LNCAP (cell line): ENCODE data around the gene PDZD2.

ENCODE experiments used
- TF ChIP-seq, protein P1 (sequence below): fragments of 450-650 bp; IDR thresholded peaks from 2 replicates; pipeline ENCODE4 v1.5.1; 2017; ENCODE audit warnings: mild to moderate bottlenecking

Gene PDZD2

GRCh38 chr5:32143617-32144377 lies 504.9 kb downstream of the PDZD2 start:
- TF ChIP-seq, protein P1, sequence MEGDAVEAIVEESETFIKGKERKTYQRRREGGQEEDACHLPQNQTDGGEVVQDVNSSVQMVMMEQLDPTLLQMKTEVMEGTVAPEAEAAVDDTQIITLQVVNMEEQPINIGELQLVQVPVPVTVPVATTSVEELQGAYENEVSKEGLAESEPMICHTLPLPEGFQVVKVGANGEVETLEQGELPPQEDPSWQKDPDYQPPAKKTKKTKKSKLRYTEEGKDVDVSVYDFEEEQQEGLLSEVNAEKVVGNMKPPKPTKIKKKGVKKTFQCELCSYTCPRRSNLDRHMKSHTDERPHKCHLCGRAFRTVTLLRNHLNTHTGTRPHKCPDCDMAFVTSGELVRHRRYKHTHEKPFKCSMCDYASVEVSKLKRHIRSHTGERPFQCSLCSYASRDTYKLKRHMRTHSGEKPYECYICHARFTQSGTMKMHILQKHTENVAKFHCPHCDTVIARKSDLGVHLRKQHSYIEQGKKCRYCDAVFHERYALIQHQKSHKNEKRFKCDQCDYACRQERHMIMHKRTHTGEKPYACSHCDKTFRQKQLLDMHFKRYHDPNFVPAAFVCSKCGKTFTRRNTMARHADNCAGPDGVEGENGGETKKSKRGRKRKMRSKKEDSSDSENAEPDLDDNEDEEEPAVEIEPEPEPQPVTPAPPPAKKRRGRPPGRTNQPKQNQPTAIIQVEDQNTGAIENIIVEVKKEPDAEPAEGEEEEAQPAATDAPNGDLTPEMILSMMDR: no peak

- TF ChIP-seq, protein P1: no peak
Measured at GRCh38 chr5:32144378-32145207, 505.7 kb downstream of the PDZD2 start.

GRCh38 chr5:32145378-32145777 lies 506.4 kb downstream of the PDZD2 start:
- TF ChIP-seq, protein P1: no peak

- TF ChIP-seq, protein P1: no peak
Measured at GRCh38 chr5:32147236-32147635, 508.3 kb downstream of the PDZD2 start.

DNA sequence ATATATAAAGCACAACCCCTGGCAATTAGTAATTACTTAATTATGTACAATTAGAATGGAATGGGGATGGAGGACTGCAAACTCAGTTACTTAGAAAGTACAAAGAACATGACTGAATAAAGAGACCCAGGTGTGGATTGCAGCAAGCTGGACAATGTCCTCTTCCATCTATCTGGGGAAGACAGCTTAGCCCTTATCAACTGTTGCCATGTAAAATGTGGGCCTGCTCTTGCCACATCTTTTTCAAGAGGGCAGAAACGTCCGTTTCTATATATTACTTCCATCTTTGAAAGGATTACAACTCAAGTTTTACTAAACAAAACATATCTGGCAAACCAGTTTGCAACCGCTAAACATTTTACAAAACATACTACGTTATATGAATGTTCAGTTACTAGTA lies 509.0 kb downstream of the PDZD2 start:
- TF ChIP-seq, protein P1: no peak

DNA sequence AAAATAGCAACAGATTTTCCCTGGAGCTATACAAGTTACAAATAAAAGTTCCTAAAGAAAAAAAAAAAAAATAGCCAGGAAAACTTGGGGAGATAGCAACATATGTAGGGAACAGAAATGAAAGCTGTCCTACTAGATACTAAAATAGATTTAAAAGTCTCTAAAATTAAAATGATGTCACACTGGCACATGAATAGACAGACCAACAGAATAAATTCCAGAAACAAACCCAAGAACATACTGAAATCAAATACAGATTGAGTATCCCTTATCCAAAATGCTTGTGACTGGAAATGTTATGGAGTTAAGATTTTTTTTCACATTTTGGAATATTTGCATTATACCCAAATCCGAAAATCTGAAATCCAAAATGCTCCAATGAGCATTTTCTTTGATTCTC lies 511.4 kb downstream of the PDZD2 start:
- TF ChIP-seq, protein P1: no peak

- TF ChIP-seq, protein P1: no peak
Measured at GRCh38 chr5:32151198-32151597, 512.3 kb downstream of the PDZD2 start.
